ENCODE measurements around the gene MAP7. TPM values are rescaled to one million over a fixed set of nuclear protein-coding genes. Genes with fewer than 3 reads are reported as not detected.

MAP7 gene
- total and polyA plus RNA-seq, 9 of the 15 experiments (the other 6 are each of a cell fraction or from before 2014, with no cell fraction given): 0.76 to 7.7 (median 3.9) TPM

DNA sequence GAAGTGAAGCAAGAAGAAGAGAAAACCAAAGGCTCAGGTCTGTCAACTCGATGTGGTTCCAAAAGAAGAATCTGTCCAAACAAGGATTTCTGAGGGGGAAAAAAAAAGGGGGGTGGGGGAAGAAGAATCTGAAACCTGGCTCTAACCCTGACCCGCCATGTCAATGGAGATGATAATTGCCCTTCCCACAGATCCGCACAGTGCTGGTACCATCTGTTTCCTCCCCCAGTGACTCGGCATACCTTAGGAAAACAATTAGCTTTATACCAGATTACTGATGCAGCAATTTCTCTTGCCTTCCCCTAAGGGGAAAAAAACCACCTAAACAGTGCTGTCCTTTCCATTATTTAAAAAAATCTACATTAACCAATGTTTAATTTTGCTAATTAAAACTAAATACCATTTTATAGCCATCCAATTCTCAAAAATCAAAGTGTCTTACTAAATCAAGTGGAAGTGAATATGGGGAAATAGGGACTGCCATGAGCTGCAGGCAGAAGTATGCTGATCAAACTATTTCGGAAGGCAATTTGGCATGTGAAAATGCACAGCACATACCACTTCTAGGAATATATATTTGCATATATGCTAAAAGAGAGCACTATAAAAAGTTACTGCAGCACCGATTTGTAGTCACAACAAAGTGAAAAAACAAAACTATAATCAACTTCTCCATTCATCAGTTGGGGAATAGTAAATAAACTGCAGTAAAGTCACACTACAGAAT lies 46.8 kb downstream of the MAP7 start:
- TF ChIP-seq CBFA2T3 (IDR thresholded peaks at IDR 0.05) (0 out of 2 replicates have a peak, but pooled peaks have one; percentile 15), MAFG (tag; conservative IDR thresholded peaks at IDR 0.05) (peak; percentile 53), ZNF407 (IDR thresholded peaks at IDR 0.05; ENCODE audit: low read depth) (no peak), ZNF316 (IDR thresholded peaks at IDR 0.05) (peak; percentile 60), C11orf30 (IDR thresholded peaks at IDR 0.05; ENCODE audit: low read depth) (peak; percentile 66), NFE2 (IDR thresholded peaks at IDR 0.05; ENCODE audit: low read depth) (0 out of 2 replicates have a peak, but pooled peaks have one; percentile 28), ZNF224 (CRISPR knock-in tag; IDR thresholded peaks at IDR 0.05) (no peak), RBBP5 (IDR thresholded peaks at IDR 0.05; ENCODE audit: borderline replicate concordance, insufficient read depth, low read length, poor library complexity, severe bottlenecking) (no peak), NR1H2 (CRISPR knock-in tag; IDR thresholded peaks at IDR 0.05) (no peak), CXXC5 (CRISPR knock-in tag; IDR thresholded peaks at IDR 0.05) (0 out of 2 replicates have a peak, but pooled peaks have one; percentile 21), XRCC5 (IDR thresholded peaks at IDR 0.05; ENCODE audit: low read depth, low read length) (no peak)
- H3K4me2 ChIP-seq (ENCODE audit: insufficient read depth, low read length): no peak overlapping the region
- H3K4me1 ChIP-seq (replicated peaks in 1 of 2; ENCODE audit: control insufficient read depth in 2 of 2, insufficient read depth in 2 of 2, low read length in 2 of 2): peaks cover 0 to 13% of the 10 kb centered on the region in 2 experiments; a peak in 2 of 5 replicates
- H2AFZ ChIP-seq (ENCODE audit: low read depth, low read length): no peak overlapping the region
- H3K9ac ChIP-seq (ENCODE audit: insufficient read depth in 1 of 2, low read depth in 2 of 2, low read length in 2 of 2): no peak overlapping the region
- no peak overlapping the region for H3K4me3 ChIP-seq
- POLR2A ChIA-PET: interaction anchor here (1.0 kb wide), 1 partner anchor 42 kb away, joined by 3 read pairs; no protein-coding TSS in a partner anchor
- CTCF ChIA-PET (ENCODE audit: low intra/inter-chr PET ratio): no interaction called here
- intact Hi-C loops (cut with micrococcal nuclease) (no loop called here), in situ Hi-C loops (cut with MboI) (no loop called here)
- FAIRE-seq (no peak), ATAC-seq (no peak), DNase-seq (ENCODE audit: extremely low read depth in 1 of 4, low spot score in 3 of 4) (no peak)
- no peaks in the 10 kb centered on the region for H3K27me3 ChIP-seq (ENCODE audit: control insufficient read depth in 2 of 2, insufficient read depth in 2 of 2, low read length in 2 of 2)
- H3K9me1 ChIP-seq (ENCODE audit: control insufficient read depth, insufficient read depth, low read length): no peaks in the 10 kb centered on the region
- no peak overlapping the region for H3K27ac ChIP-seq (ENCODE audit: extremely low read depth, low read depth, low read length)
- WGBS (ENCODE audit: insufficient coverage, low coverage, missing lambda C conversion rate): 8% methylated on average over 6 of the region's 6 CpGs
- no peaks in the 10 kb centered on the region for H3K36me3 ChIP-seq (ENCODE audit: control insufficient read depth, insufficient read depth, low read length)
- no peaks in the 10 kb centered on the region for H3K79me2 ChIP-seq (ENCODE audit: control insufficient read depth, insufficient read depth, low read length)
- H4K20me1 ChIP-seq (replicated peaks; ENCODE audit: control insufficient read depth, insufficient read depth, low read length): no peaks in the 10 kb centered on the region
- no TSS peak for BruUV-seq (replicated peaks)
- H3K9me3 ChIP-seq (replicated peaks; ENCODE audit: control insufficient read depth, insufficient read depth, low read depth, low read length): no peaks in the 10 kb centered on the region
